ENCODE measurements around the gene ACOX3.

DNA sequence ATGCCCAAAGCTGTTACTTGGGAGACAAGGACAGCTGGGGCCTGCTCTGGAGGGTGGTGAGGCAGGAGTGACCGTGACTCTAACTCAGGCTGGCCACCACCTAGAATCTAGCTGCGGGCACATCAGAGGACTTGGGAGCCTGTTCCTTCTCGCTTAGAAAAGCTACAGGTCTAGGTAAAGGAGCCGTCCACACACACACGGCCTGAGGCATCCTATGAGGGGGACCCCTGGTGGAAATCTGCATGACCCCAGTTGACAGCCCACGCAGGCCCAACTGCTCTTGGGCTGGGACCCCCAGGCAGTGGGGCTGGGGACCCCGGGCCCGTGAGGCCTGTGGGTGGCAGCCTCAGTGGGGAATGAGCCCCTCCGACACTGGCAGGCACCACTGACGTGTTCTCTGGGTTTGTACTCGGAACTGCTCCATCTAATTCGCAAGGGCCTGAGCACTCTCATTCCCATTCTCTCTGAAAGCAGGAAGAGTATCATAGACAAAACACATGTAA, 75.6 kb downstream of the ACOX3 start:
- TF ChIP-seq, protein P1, sequence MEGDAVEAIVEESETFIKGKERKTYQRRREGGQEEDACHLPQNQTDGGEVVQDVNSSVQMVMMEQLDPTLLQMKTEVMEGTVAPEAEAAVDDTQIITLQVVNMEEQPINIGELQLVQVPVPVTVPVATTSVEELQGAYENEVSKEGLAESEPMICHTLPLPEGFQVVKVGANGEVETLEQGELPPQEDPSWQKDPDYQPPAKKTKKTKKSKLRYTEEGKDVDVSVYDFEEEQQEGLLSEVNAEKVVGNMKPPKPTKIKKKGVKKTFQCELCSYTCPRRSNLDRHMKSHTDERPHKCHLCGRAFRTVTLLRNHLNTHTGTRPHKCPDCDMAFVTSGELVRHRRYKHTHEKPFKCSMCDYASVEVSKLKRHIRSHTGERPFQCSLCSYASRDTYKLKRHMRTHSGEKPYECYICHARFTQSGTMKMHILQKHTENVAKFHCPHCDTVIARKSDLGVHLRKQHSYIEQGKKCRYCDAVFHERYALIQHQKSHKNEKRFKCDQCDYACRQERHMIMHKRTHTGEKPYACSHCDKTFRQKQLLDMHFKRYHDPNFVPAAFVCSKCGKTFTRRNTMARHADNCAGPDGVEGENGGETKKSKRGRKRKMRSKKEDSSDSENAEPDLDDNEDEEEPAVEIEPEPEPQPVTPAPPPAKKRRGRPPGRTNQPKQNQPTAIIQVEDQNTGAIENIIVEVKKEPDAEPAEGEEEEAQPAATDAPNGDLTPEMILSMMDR (IDR thresholded peaks at IDR 0.05): no peak
- TF ChIP-seq POLR2AphosphoS5 (IDR thresholded peaks at IDR 0.05): no peak
